Measurements from ENCODE around the gene COA7.

- TF ChIP-seq CTCF (conservative IDR thresholded peaks at IDR 0.05; ENCODE audit: low read length) (no peak), EZH2phosphoT487 (IDR thresholded peaks at IDR 0.05; ENCODE audit: borderline replicate concordance, low read depth, low read length) (no peak)
Observed at GRCh38 chr1:52640697-52641096, 57.5 kb downstream of the COA7 start.

All from OCI-LY7 (cell line).